Right renal pelvis (tissue), 4 donors: ENCODE measurements around the gene WWOX. TPM values are rescaled to one million over a fixed set of nuclear protein-coding genes. Genes with fewer than 3 reads are reported as not detected.
A peak's percentile ranks its signal among the peaks of the same experiment; 100 is the strongest.

ENCODE experiments used
- DNase-seq, 4 donors: peaks; one replicate each; pipeline ENCODE4 v3.0.0-alpha.2; 2013; ENCODE audit warnings: low read depth in 4 of 4, low spot score in 3 of 4, missing footprints in 1 of 4
- polyA plus RNA-seq, 4 donors: library from polyadenylated mRNA; unstranded; fragments of 120-200 nt; gene quantifications; one replicate each; pipeline ENCODE4 v1.2.1, GENCODE V29; 2013; ENCODE audit not compliant: insufficient read length in 4 of 4

WWOX gene
- polyA plus RNA-seq, 4 donors, result 36.7 to 43.9 (median 38.5) TPM

DNA sequence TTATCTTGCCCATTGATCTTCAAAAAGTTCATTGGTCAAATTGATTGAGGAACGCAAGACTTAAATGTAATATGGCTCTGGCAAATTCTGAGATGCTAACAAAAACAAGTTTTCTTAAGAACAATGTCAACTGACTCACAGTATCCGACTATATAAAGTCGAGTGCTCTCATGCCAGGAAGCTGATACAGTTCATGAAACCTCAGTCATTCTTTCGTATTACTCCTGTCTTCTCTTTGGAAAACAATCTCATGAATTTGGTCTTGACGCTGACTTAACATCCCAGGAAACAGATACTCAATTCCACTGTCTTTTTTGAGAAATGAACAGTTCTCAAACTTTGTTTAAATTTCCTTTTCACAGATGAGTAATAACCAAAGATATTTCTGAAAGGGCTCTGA is 796.2 kb downstream of the WWOX start:
- no peak for DNase-seq

- DNase-seq, result no peak
These were observed 796.8 kb downstream of the WWOX start for GRCh38 chr16:78896280-78896679.

DNA sequence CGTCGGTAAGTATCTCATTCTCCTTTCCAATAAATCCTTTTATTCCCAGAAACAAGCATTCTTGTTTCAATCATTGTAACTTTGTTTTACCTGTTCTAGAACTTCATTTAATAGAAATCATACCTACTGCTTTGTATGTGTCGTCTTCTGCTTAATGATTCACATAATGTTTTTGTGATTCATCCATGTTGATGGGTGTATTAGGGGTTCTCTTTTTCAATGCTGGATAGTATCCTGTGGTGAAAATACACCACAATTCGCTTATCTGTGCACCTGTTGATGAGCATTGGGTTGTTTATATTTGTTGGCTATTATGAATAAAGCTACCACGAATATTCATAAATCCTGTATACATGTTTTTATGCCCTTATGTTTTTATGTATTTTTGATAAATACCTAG is 797.8 kb downstream of the WWOX start:
- DNase-seq, result no peak

GRCh38 chr16:78900044-78900811 is 800.8 kb downstream of the WWOX start:
- no peak for DNase-seq

GRCh38 chr16:78900966-78901365 is 801.5 kb downstream of the WWOX start:
- DNase-seq, result no peak

DNA sequence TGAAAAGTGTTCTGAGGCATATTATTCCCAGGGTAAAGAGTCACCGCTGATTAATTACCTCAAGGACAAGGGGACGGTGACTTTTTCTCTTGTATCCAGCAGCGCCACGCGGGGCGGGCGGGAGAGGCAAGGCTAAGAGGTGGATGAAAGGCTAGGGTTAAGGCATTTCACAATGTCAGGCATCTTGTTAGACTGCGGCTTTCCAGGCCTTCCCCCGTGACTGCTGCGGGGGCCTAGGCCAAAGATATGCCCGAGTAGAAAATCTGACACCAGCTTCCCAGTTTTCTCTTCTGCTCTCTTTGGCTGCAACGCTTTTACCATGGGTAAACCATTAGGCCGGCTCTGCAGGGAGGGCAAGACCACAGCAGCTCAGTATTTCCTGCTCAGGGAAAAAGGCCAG is 802.9 kb downstream of the WWOX start:
- no peak for DNase-seq

DNA sequence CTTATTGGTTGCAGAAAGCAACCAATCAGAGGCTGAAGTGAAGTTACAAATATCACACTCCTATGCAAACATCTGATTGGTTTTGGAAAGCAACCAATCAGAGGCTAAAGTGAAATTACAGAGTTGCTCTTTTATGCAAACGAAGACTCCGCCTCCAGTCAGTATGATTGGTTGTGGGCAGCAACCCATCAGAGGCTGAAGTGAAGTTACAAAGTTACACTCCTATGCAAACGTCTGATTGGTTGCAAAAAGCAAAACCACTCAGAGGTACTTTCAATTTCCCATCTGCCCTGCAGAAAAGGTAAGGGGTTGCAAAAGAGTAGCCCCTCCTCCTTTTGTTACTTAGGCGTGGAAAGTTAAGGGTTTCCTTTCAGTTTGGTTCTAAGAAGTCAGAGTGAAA is 803.8 kb downstream of the WWOX start:
- DNase-seq, result no peak

- no peak for DNase-seq
These were observed 804.4 kb downstream of the WWOX start for GRCh38 chr16:78903843-78904242.

- DNase-seq, result no peak
These were observed 806.7 kb downstream of the WWOX start for GRCh38 chr16:78906135-78906534.

- peak in 1 of 4 donors; percentile 18 for DNase-seq
These were observed 809.8 kb downstream of the WWOX start for GRCh38 chr16:78909226-78909625.

DNA sequence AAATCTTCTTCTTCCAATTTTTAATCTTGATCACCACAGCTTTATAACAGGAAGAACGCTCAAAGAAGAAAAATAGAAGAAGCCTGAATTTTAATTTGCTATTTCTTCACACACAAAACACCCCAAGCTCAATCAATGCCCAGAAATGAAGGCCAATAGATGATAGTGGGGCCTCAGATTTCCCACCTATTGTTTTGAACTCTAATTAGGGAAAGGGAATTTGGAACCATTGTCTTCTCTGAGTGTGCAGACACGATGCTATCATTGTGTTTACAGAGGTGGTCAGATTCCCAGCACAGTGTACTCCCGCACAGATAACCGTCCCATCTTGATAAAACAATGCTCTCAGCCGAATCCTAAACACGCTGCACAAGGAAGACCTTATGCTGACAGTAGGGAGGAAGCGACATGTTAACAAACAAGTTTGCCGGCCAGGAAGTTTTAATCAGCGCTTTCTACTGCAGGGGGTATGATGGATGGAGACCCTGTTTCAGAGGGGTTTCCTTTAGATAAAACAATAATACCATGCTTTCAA is 816.4 kb downstream of the WWOX start:
- no peak for DNase-seq

DNA sequence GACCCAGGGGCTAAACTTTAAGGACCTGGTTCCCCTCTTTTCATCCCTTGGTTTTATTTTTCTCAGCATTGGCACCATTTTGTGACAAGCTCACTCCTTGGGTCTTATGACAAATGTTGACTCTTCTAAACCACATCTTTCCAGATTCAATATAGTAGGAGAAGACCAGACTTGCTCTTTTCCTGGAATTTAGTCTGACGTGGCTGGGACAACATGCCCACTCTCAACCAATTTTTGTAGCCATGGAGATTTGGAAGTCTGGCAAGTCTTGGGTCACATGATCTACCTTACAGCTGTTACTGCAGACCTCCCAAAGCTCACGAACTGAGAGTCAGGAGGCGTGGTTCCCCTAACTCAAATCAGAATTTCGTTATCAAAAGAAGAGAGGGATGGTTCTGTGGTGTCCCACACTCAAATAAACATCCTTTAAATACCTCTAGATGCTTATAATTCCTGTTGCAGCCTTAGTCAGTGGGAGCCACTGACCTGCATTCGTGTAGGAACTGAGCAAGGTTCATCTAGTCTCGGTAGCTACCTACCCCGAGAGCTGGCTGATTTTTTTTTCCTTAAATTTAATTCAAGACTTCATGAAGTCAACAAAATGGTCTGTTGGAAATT is 817.6 kb downstream of the WWOX start:
- no peak for DNase-seq

- DNase-seq, result no peak
These were observed 819.4 kb downstream of the WWOX start for GRCh38 chr16:78918805-78919305.

DNA sequence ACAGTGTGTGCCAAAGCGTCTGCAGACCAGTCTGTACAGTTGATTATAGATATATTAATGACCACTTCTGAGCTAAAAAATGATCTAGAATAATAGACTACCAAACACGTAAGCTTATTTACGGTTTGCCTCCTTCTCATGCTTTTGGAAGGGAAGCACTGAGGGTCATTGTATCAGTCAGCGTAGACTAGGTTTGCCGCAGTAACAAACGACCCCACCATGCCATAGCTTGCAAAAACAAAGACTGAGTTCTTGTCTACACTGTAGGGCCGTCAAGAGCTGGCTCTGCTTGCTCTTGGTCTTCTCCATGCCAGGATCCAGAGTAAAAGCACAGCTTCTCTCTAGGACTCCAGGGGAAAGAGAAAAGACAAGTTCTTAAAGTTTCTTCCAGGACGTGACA is 820.4 kb downstream of the WWOX start:
- no peak for DNase-seq

DNA sequence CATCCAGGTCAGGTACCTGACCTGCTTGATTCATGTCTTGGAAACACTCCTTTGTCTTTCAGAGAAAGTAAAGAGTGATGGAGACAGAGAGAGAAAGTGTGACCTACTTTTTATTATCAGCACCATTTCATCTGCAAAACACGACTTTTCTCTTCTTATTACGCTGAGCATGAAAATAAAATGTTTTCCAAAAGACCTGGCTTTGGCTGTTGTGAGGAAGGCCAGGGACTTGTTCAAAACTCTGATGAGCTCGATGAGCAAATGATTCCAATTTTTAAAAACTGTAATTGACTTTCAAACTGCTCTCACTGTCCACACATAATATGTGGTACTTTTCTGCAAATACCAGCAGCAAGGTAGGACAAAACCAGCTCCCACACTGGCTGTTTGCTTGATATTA is 821.2 kb downstream of the WWOX start:
- DNase-seq, result no peak

- DNase-seq, result no peak
These were observed 825.8 kb downstream of the WWOX start for GRCh38 chr16:78925083-78925767.

GRCh38 chr16:78926723-78927210 is 827.3 kb downstream of the WWOX start:
- DNase-seq, result no peak

DNA sequence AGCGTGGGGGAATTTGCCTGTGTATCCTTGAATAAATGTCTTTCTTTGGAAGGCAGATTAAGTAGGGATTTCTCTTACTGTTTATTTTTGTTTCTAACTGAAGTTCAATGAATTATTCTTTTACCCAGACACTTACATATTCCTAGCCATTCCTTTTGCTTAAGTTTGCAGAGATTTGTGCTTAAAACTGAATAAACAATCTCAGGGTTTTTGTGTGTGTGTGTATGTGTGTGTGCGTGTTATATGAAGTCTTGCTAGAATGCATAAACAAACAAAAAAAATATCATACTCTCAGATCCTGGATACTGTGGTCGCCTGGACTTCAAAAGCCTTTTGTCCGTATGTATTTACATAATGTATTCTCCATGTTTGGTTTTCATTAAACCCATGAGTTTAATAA is 828.3 kb downstream of the WWOX start:
- DNase-seq, result no peak

DNA sequence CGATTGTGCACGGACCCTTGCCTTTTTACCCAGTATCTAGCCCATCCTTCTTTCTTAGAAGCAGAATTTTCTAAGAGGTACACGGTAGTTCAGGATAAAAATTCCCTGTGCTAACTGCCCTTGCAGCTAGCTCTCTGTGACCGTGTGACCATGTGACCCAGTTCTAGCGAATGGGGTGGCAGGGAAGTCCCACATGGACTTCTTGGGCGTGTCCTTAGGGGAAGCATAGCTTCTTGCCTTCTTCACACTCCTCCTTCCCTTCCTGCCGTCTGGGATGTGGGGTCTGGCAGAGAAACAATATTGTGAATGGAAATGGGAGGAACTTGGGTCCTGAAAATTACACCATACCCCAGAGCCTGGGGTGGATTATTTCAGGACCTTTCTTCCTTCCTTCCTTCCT is 830.4 kb downstream of the WWOX start:
- DNase-seq, result no peak

DNA sequence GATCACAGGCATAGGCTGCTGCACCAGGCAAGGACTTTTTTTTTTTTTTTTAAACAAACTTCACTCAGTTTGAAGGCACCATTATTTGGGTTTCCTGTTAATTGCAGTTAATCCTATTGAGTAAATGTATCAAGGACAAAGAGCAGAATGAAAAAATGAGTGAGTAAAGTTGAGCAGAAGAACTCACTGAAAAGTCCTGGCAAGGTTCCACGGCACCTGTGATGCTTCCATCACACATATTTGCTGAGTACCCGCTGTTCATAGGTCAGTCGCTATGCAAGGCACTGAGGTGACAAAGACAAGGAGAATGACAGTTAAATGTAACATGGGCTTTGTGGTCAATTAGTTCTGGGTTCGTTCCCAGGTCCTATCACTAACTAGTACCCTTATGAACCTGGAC is 831.1 kb downstream of the WWOX start:
- no peak for DNase-seq

GRCh38 chr16:78931267-78931666 is 831.8 kb downstream of the WWOX start:
- no peak for DNase-seq
